Caco-2 (cell line): Measurements from ENCODE around the gene CEP55. TPM values are rescaled to one million over a fixed set of nuclear protein-coding genes. Genes with fewer than 3 reads are reported as not detected.

ENCODE experiments used
- BruUV-seq: library from RNA; stranded (reverse); fragments of 400-500 nt; replicated peaks from 2 replicates; lab custom pipeline; 2021; lab: Mats Ljungman, UMichigan
- CTCF ChIA-PET: fragments of 300-600 bp; sonication (Branson Sonifier 250); formaldehyde crosslinking; loops from one replicate; lab custom pipeline; 2022; ENCODE audit warnings: antibody characterized with exemption; lab: Charles Lee
- POLR2A ChIA-PET: fragments of 300-600 bp; sonication (Branson Sonifier 250); formaldehyde crosslinking; loops from one replicate; lab custom pipeline; 2022; ENCODE audit warnings: antibody characterized with exemption; lab: Charles Lee
- DNase-seq, 2 experiments: peaks; one replicate each; pipeline versions ENCODE4 v3.0.0 to v3.0.0-alpha.2; 2020 to 2022
- H3K27me3 ChIP-seq: replicated peaks from 2 replicates; pipeline ENCODE4 v1.6.0; 2011; ENCODE audit warnings: low read length; ENCODE audit not compliant: control insufficient read depth, insufficient read depth
- H3K36me3 ChIP-seq: 2 replicates; pipeline ENCODE4 v1.5.1; 2011; ENCODE audit warnings: low read length; ENCODE audit not compliant: control insufficient read depth, insufficient read depth
- H3K4me1 ChIP-seq: fragments of 250-450 bp; sonication (Bioruptor Pico); 2 replicates; pipeline ENCODE4 v1.5.1; 2020; ENCODE audit warnings: mild to moderate bottlenecking
- H3K4me3 ChIP-seq: 2 replicates; pipeline ENCODE4 v1.5.1; 2011; ENCODE audit warnings: low read depth, mild to moderate bottlenecking, control low read depth, low read length
- H3K9me3 ChIP-seq: fragments of 250-450 bp; sonication (Bioruptor Pico); 2 replicates; pipeline ENCODE4 v1.5.1; 2020; ENCODE audit warnings: mild to moderate bottlenecking, moderate library complexity
- H3K27ac Mint-ChIP-seq: one replicate; pipeline ENCODE4 v1.8.0; 2022; ENCODE audit warnings: mixed read lengths; ENCODE audit not compliant: unreplicated experiment
- H3K27me3 Mint-ChIP-seq: one replicate; pipeline ENCODE4 v1.8.0; 2022; ENCODE audit warnings: mixed read lengths; ENCODE audit not compliant: insufficient read depth, unreplicated experiment
- H3K36me3 Mint-ChIP-seq: one replicate; pipeline ENCODE4 v1.8.0; 2022; ENCODE audit warnings: mild to moderate bottlenecking, mixed read lengths; ENCODE audit not compliant: insufficient read depth, unreplicated experiment
- H3K4me1 Mint-ChIP-seq: one replicate; pipeline ENCODE4 v1.8.0; 2022; ENCODE audit warnings: low read depth, mixed read lengths; ENCODE audit not compliant: unreplicated experiment
- H3K4me3 Mint-ChIP-seq: one replicate; pipeline ENCODE4 v1.8.0; 2022; ENCODE audit warnings: mild to moderate bottlenecking, moderate library complexity, mixed read lengths; ENCODE audit not compliant: unreplicated experiment
- H3K9me3 Mint-ChIP-seq: one replicate; pipeline ENCODE4 v1.8.0; 2022; ENCODE audit warnings: mixed read lengths; ENCODE audit not compliant: unreplicated experiment
- CTCF ChIP-seq, 2 experiments: fragments of 200-600 bp in 1 of 2; IDR thresholded peaks; 1 replicate in 1 of 2; 2 replicates in 1 of 2; pipeline versions ENCODE4 v1.5.1 to v1.8.0; 2011 to 2022; ENCODE audit warnings: antibody characterized with exemption in 1 of 2, control low read depth in 1 of 2, inconsistent platforms in 1 of 2, low read depth in 1 of 2, low read length in 1 of 2, mild to moderate bottlenecking in 1 of 2, moderate library complexity in 1 of 2; ENCODE audit not compliant: insufficient read depth in 1 of 2, severe bottlenecking in 1 of 2, unreplicated experiment in 1 of 2
- intact Hi-C: fragments of 100-400 bp; cut with micrococcal nuclease; formaldehyde crosslinking; loops from one replicate; pipeline ENCODE4 v1.10.0; 2022; ENCODE audit not compliant: unreplicated experiment
- total RNA-seq: library from RNA; stranded (reverse); gene quantifications from 2 replicates; pipeline ENCODE4 v1.2.3, GENCODE V29; 2022

The CEP55 gene
- total RNA-seq, 1 experiment from 2014 or later: 65.3 TPM

- Mint-ChIP-seq H3K36me3 (peaks cover 72% of the 10 kb centered on the region), H3K27me3 (no peaks in the 10 kb centered on the region), H3K9me3 (peaks cover 8% of the 10 kb centered on the region), H3K27ac (peak overlapping the region; percentile 82), H3K4me3 (peak overlapping the region; percentile 2), H3K4me1 (peaks cover 60% of the 10 kb centered on the region)
- DNase-seq: no peak
- Histone ChIP-seq H3K4me1 (peaks cover 78% of the 10 kb centered on the region), H3K36me3 (peaks cover 2% of the 10 kb centered on the region), H3K27me3 (no peaks in the 10 kb centered on the region), H3K4me3 (no peak overlapping the region), H3K9me3 (no peaks in the 10 kb centered on the region)
- ChIA-PET CTCF (interaction anchor here (0.6 kb wide), 1 partner anchor 28 kb away, joined by 3 read pairs; no protein-coding TSS in a partner anchor), POLR2A (no interaction called here)
- TF ChIP-seq CTCF (IDR thresholded peaks at IDR 0.05; ENCODE audit: insufficient read depth in 1 of 2, low read depth in 1 of 2, low read length in 1 of 2, severe bottlenecking in 1 of 2, unreplicated experiment in 1 of 2): no peak
- BruUV-seq: no TSS peak
- intact Hi-C loops: no loop called here
Observed at GRCh38 chr10:93473804-93474472, 22.5 kb upstream of the CEP55 start.

- Mint-ChIP-seq H3K4me1 (peaks cover 69% of the 10 kb centered on the region), H3K4me3 (no peak overlapping the region), H3K9me3 (peaks cover 8% of the 10 kb centered on the region), H3K36me3 (peaks cover 68% of the 10 kb centered on the region), H3K27ac (peak overlapping the region; percentile 82), H3K27me3 (no peaks in the 10 kb centered on the region)
- BruUV-seq: no TSS peak
- ChIA-PET POLR2A (interaction anchor here (0.9 to 2.2 kb wide), 3 partner anchors 17 to 38 kb away, joined by 5 to 15 read pairs (median 12); no protein-coding TSS in a partner anchor), CTCF (interaction anchor here (0.8 to 1.2 kb wide), 3 partner anchors 8 to 99 kb away, joined by 3 to 5 read pairs (median 5); no protein-coding TSS in a partner anchor)
- Histone ChIP-seq H3K4me3 (no peak overlapping the region), H3K36me3 (no peaks in the 10 kb centered on the region; the same call in 1 of the 2 replicates), H3K9me3 (no peaks in the 10 kb centered on the region), H3K27me3 (no peaks in the 10 kb centered on the region), H3K4me1 (peaks cover 79% of the 10 kb centered on the region)
- DNase-seq: no peak
- TF ChIP-seq CTCF (IDR thresholded peaks at IDR 0.05; ENCODE audit: insufficient read depth in 1 of 2, low read depth in 1 of 2, low read length in 1 of 2, severe bottlenecking in 1 of 2, unreplicated experiment in 1 of 2): no peak
- intact Hi-C loops: no loop called here
Observed at GRCh38 chr10:93475227-93475626, 21.2 kb upstream of the CEP55 start.

GRCh38 chr10:93475871-93476270 lies 20.5 kb upstream of the CEP55 start:
- Mint-ChIP-seq H3K27me3 (no peaks in the 10 kb centered on the region), H3K36me3 (peaks cover 69% of the 10 kb centered on the region), H3K9me3 (peaks cover 2% of the 10 kb centered on the region), H3K27ac (peak overlapping the region; percentile 82), H3K4me3 (peak overlapping the region; percentile 15), H3K4me1 (peaks cover 64% of the 10 kb centered on the region)
- Histone ChIP-seq H3K4me3 (no peak overlapping the region), H3K4me1 (peaks cover 76% of the 10 kb centered on the region), H3K36me3 (no peaks in the 10 kb centered on the region; the same call in 1 of the 2 replicates), H3K9me3 (no peaks in the 10 kb centered on the region), H3K27me3 (no peaks in the 10 kb centered on the region)
- no peak for TF ChIP-seq CTCF (IDR thresholded peaks at IDR 0.05; ENCODE audit: insufficient read depth in 1 of 2, low read depth in 1 of 2, low read length in 1 of 2, severe bottlenecking in 1 of 2, unreplicated experiment in 1 of 2)
- intact Hi-C loops: loop anchor here (1.0 kb wide), 1 partner anchor 39 kb away; no protein-coding TSS in a partner anchor
- ChIA-PET POLR2A (interaction anchor here (0.6 to 2.2 kb wide), 7 partner anchors 12 to 180 kb away, joined by 3 to 15 read pairs (median 8); no protein-coding TSS in a partner anchor), CTCF (interaction anchor here (1.1 to 1.2 kb wide), 2 partner anchors 39 to 100 kb away, joined by 3 to 5 read pairs; no protein-coding TSS in a partner anchor)
- BruUV-seq: no TSS peak
- peak; percentile 43 to 63 for DNase-seq
